Activated naive CD4-positive, alpha-beta T cell treated with anti-CD3 and anti-CD28 coated beads for 36 hours (primary cell): ENCODE results near the gene PAFAH1B1. TPM values are rescaled to one million over a fixed set of nuclear protein-coding genes. Genes with fewer than 3 reads are reported as not detected.
"Not testable (repeated sequence)": the region's sequence is repeated elsewhere in the genome, so short reads cannot be mapped to it uniquely, and the experiment has no call there.

Experiments used
- CTCF ChIA-PET: fragments of 350-600 bp; sonication (Branson Sonifier 250); formaldehyde crosslinking; loops from one replicate; lab custom pipeline; 2021; ENCODE audit warnings: antibody characterized with exemption; lab: Charles Lee
- DNase-seq: peaks from one replicate; pipeline ENCODE4 v3.0.0-alpha.2; 2020
- H3K27ac Mint-ChIP-seq: one replicate; pipeline ENCODE4 v1.8.0; 2021; ENCODE audit warnings: mild to moderate bottlenecking, mixed read lengths
- H3K27me3 Mint-ChIP-seq: one replicate; pipeline ENCODE4 v1.8.0; 2021; ENCODE audit warnings: low read depth, mixed read lengths
- H3K36me3 Mint-ChIP-seq: one replicate; pipeline ENCODE4 v1.8.0; 2021; ENCODE audit warnings: low read depth, mixed read lengths
- H3K4me1 Mint-ChIP-seq: one replicate; pipeline ENCODE4 v1.8.0; 2021; ENCODE audit warnings: low read depth, mixed read lengths
- H3K4me3 Mint-ChIP-seq: one replicate; pipeline ENCODE4 v1.8.0; 2021; ENCODE audit warnings: mild to moderate bottlenecking, moderate library complexity, mixed read lengths
- H3K9me3 Mint-ChIP-seq: one replicate; pipeline ENCODE4 v1.8.0; 2021; ENCODE audit warnings: mixed read lengths
- intact Hi-C: fragments of 100-400 bp; cut with micrococcal nuclease; formaldehyde crosslinking; loops from one replicate; pipeline ENCODE4 v1.15.1; 2023
- total RNA-seq, 2 experiments: library from RNA; stranded (reverse); gene quantifications; one replicate each; pipeline ENCODE4 v1.2.3, GENCODE V29; 2021

The PAFAH1B1 gene
- total RNA-seq, 2 experiments from 2014 or later = 142 to 145 TPM

DNA sequence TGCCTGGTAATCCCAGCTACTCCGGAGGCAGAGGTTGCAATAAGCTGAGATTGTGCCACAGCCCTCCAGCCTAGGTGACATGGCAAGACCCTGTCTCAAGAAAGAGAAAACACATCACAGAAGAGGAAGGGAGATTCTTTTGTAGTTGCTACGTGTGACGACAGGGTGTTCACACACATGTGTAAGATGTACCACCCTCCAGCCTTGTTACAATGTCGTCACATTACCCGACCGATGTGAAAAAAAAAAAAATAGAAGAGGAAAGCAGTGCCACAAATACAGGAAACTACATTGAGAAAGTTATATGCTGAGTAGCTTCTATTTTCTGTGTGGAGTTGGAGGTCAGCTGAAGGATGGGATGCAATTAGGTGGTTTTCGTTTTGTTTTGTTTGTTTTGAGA is 62.1 kb downstream of the PAFAH1B1 start:
- H3K9me3 Mint-ChIP-seq = no peaks in the 10 kb centered on the region
- DNase-seq = no peak
- intact Hi-C loops = no loop called here
- peak overlapping the region; percentile 46 for H3K27ac Mint-ChIP-seq
- peaks cover 29% of the 10 kb centered on the region for H3K36me3 Mint-ChIP-seq
- no peak overlapping the region for H3K4me3 Mint-ChIP-seq
- no peaks in the 10 kb centered on the region for H3K27me3 Mint-ChIP-seq
- H3K4me1 Mint-ChIP-seq = peaks cover 45% of the 10 kb centered on the region
- CTCF ChIA-PET = interaction anchor here (0.6 to 0.8 kb wide), 3 partner anchors 8 to 1651 kb away, joined by 3 to 4 read pairs (median 3); no protein-coding TSS in a partner anchor

DNA sequence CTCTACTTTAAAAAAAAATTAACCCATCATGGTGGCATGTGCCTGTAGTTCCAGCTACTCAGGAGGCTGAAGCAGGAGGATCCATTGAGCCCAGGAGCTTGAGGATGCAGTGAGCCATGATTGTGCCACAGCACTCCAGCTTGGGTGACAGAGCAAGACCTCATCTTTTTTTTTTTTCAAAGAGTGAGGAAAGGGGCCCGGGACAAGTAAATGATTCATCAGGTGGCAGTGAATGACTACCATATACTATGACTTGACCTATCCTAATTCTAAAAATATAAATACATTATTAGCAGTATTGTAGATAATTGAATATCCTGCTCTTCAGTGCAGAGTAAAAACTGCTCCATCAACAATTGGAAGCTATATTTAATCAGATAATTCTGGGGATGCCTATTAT is 62.8 kb downstream of the PAFAH1B1 start:
- Mint-ChIP-seq H3K27me3 (no peaks in the 10 kb centered on the region), H3K9me3 (no peaks in the 10 kb centered on the region), H3K36me3 (peaks cover 24% of the 10 kb centered on the region), H3K4me1 (peaks cover 48% of the 10 kb centered on the region), H3K4me3 (no peak overlapping the region), H3K27ac (no peak overlapping the region)
- CTCF ChIA-PET = interaction anchor here (0.8 to 1.2 kb wide), 2 partner anchors 17 to 157 kb away, joined by 4 to 5 read pairs; no protein-coding TSS in a partner anchor
- intact Hi-C loops = no loop called here
- DNase-seq = no peak

- H3K27me3 Mint-ChIP-seq, H3K36me3 Mint-ChIP-seq, intact Hi-C loops, H3K9me3 Mint-ChIP-seq, H3K27ac Mint-ChIP-seq, CTCF ChIA-PET, DNase-seq, H3K4me3 Mint-ChIP-seq: not testable (repeated sequence)
- H3K4me1 Mint-ChIP-seq = peaks cover 43% of the 10 kb centered on the region
Observed at GRCh38 chr17:2659337-2659736, 65.9 kb downstream of the PAFAH1B1 start.

GRCh38 chr17:2660410-2660809 is 67.0 kb downstream of the PAFAH1B1 start:
- H3K36me3 Mint-ChIP-seq, intact Hi-C loops, H3K9me3 Mint-ChIP-seq, H3K27ac Mint-ChIP-seq, H3K27me3 Mint-ChIP-seq, H3K4me3 Mint-ChIP-seq, DNase-seq: not testable (repeated sequence)
- CTCF ChIA-PET = interaction anchor here (0.8 kb wide), 1 partner anchor 106 kb away, joined by 4 read pairs; no protein-coding TSS in a partner anchor
- peaks cover 39% of the 10 kb centered on the region for H3K4me1 Mint-ChIP-seq

GRCh38 chr17:2672026-2672425 is 78.6 kb downstream of the PAFAH1B1 start:
- Mint-ChIP-seq H3K4me1 (peaks cover 6% of the 10 kb centered on the region), H3K27ac (no peak overlapping the region), H3K27me3 (no peaks in the 10 kb centered on the region), H3K36me3 (peaks cover 38% of the 10 kb centered on the region), H3K9me3 (peaks cover 2% of the 10 kb centered on the region), H3K4me3 (no peak overlapping the region)
- CTCF ChIA-PET = interaction anchor here (1.4 kb wide), 1 partner anchor 256 kb away, joined by 3 read pairs; no protein-coding TSS in a partner anchor
- intact Hi-C loops = no loop called here
- no peak for DNase-seq

DNA sequence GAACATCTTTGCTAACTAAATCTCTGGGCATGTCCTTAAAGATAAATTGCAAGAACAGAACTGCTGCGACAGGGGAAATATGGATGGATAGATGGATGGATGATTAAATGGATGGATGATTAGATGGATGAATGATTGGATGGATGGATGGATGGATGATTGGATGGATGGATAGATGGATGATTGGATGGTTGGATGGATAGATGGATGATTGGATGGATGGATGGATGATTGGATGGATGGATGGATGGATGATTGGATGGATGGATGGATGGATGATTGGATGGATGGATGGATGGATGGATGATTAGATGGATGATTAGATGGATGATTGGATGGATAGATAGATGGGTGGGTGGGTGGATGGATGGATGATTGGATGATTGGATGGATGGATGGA is 85.8 kb downstream of the PAFAH1B1 start:
- CTCF ChIA-PET, H3K9me3 Mint-ChIP-seq, H3K4me3 Mint-ChIP-seq, DNase-seq, intact Hi-C loops, H3K27ac Mint-ChIP-seq, H3K4me1 Mint-ChIP-seq, H3K27me3 Mint-ChIP-seq: not testable (repeated sequence)
- peaks cover 32% of the 10 kb centered on the region for H3K36me3 Mint-ChIP-seq

- no peaks in the 10 kb centered on the region for H3K27me3 Mint-ChIP-seq
- H3K27ac Mint-ChIP-seq = no peak overlapping the region
- no peaks in the 10 kb centered on the region for H3K4me1 Mint-ChIP-seq
- H3K9me3 Mint-ChIP-seq = no peaks in the 10 kb centered on the region
- intact Hi-C loops = no loop called here
- peaks cover 25% of the 10 kb centered on the region for H3K36me3 Mint-ChIP-seq
- CTCF ChIA-PET = no interaction called here
- DNase-seq = no peak
- no peak overlapping the region for H3K4me3 Mint-ChIP-seq
Observed at GRCh38 chr17:2680961-2681360, 87.5 kb downstream of the PAFAH1B1 start.

GRCh38 chr17:2681650-2682049 is 88.2 kb downstream of the PAFAH1B1 start:
- intact Hi-C loops = no loop called here
- H3K27ac Mint-ChIP-seq = no peak overlapping the region

DNA sequence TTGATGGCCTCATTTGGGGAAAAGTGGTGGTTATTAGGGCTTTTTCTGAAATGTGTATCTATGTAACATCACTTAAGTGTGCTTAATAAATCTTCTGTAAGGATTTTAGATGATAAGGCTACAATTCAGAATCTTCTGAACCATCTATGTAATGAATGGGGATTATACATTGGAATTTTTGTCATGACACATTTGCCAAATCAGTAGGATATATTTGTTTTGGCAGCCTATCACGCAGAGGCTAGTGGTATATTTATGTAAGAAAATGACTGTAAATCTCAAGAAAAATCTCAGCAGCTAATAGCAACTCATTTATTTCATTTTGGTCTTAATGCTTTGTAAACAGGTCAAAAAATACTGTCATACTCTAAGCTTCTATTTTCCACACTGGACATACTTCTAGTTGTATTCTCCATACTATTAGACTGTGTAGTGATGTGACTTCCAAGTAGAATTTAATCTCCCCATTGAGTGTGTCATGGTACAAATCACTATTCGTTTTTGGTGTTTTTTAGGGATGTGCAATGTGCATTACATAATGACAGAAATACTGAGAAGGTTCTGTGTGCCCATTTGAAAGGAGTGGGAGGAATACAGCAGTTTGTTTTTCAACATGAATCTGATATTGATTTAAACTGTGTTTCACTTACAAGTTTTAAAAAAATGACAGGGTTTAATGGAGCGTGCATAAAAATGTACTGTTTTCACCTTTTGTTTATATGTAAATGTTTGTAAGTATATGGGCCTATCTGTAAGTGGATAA is 88.9 kb downstream of the PAFAH1B1 start:
- CTCF ChIA-PET = no interaction called here
- Mint-ChIP-seq H3K27ac (no peak overlapping the region), H3K4me1 (no peaks in the 10 kb centered on the region), H3K36me3 (peaks cover 22% of the 10 kb centered on the region), H3K4me3 (no peak overlapping the region), H3K9me3 (no peaks in the 10 kb centered on the region), H3K27me3 (no peaks in the 10 kb centered on the region)
- DNase-seq = no peak
- intact Hi-C loops = no loop called here

More at GRCh38 chr17:2681650-2682049, 88.2 kb downstream of the PAFAH1B1 start:
- Mint-ChIP-seq H3K27me3 (no peaks in the 10 kb centered on the region), H3K4me1 (no peaks in the 10 kb centered on the region), H3K9me3 (no peaks in the 10 kb centered on the region), H3K36me3 (peaks cover 25% of the 10 kb centered on the region), H3K4me3 (no peak overlapping the region)
- CTCF ChIA-PET = no interaction called here
- no peak for DNase-seq

GRCh38 chr17:2683912-2684311 is 90.5 kb downstream of the PAFAH1B1 start:
- H3K27ac Mint-ChIP-seq = no peak overlapping the region
- CTCF ChIA-PET = no interaction called here
- no peak for DNase-seq

GRCh38 chr17:2684549-2684948 is 91.1 kb downstream of the PAFAH1B1 start:
- H3K36me3 Mint-ChIP-seq = peaks cover 22% of the 10 kb centered on the region
- H3K9me3 Mint-ChIP-seq = no peaks in the 10 kb centered on the region
- no peaks in the 10 kb centered on the region for H3K27me3 Mint-ChIP-seq
- H3K4me1 Mint-ChIP-seq = peaks cover 3% of the 10 kb centered on the region
- CTCF ChIA-PET = interaction anchor here (0.7 kb wide), 1 partner anchor 160 kb away, joined by 3 read pairs; no protein-coding TSS in a partner anchor
- intact Hi-C loops = no loop called here
- DNase-seq = no peak
- H3K27ac Mint-ChIP-seq = no peak overlapping the region
- no peak overlapping the region for H3K4me3 Mint-ChIP-seq

More at GRCh38 chr17:2683912-2684311, 90.5 kb downstream of the PAFAH1B1 start:
- Mint-ChIP-seq H3K4me1 (no peaks in the 10 kb centered on the region), H3K36me3 (peaks cover 25% of the 10 kb centered on the region), H3K4me3 (no peak overlapping the region), H3K27me3 (no peaks in the 10 kb centered on the region), H3K9me3 (no peaks in the 10 kb centered on the region)
- intact Hi-C loops = no loop called here

- intact Hi-C loops = no loop called here
- no peak for DNase-seq
Observed at GRCh38 chr17:2685696-2686095, 92.2 kb downstream of the PAFAH1B1 start.

GRCh38 chr17:2687074-2687418 is 93.6 kb downstream of the PAFAH1B1 start:
- H3K27ac Mint-ChIP-seq = no peak overlapping the region
- H3K4me1 Mint-ChIP-seq = peaks cover 3% of the 10 kb centered on the region
- intact Hi-C loops = no loop called here
- CTCF ChIA-PET = interaction anchor here (0.6 kb wide), 1 partner anchor 11 kb away, joined by 4 read pairs; no protein-coding TSS in a partner anchor
- H3K36me3 Mint-ChIP-seq = peaks cover 9% of the 10 kb centered on the region
- H3K4me3 Mint-ChIP-seq = no peak overlapping the region
- DNase-seq = no peak
- H3K27me3 Mint-ChIP-seq = no peaks in the 10 kb centered on the region
- no peaks in the 10 kb centered on the region for H3K9me3 Mint-ChIP-seq

More at GRCh38 chr17:2685696-2686095, 92.2 kb downstream of the PAFAH1B1 start:
- Mint-ChIP-seq H3K27ac (no peak overlapping the region), H3K27me3 (no peaks in the 10 kb centered on the region), H3K4me3 (no peak overlapping the region), H3K36me3 (peaks cover 16% of the 10 kb centered on the region), H3K4me1 (peaks cover 3% of the 10 kb centered on the region), H3K9me3 (no peaks in the 10 kb centered on the region)
- CTCF ChIA-PET = interaction anchor here (0.9 kb wide), 1 partner anchor 302 kb away, joined by 3 read pairs; no protein-coding TSS in a partner anchor
